GM12872 (cell line): Measurements from ENCODE around the gene NLRP6.

Experiments used
- CTCF ChIP-seq: IDR thresholded peaks from 3 replicates; pipeline ENCODE4 v1.5.1; 2011; ENCODE audit warnings: low read depth, mild to moderate bottlenecking, low read length, moderate library complexity; ENCODE audit not compliant: insufficient read depth

Gene NLRP6

DNA sequence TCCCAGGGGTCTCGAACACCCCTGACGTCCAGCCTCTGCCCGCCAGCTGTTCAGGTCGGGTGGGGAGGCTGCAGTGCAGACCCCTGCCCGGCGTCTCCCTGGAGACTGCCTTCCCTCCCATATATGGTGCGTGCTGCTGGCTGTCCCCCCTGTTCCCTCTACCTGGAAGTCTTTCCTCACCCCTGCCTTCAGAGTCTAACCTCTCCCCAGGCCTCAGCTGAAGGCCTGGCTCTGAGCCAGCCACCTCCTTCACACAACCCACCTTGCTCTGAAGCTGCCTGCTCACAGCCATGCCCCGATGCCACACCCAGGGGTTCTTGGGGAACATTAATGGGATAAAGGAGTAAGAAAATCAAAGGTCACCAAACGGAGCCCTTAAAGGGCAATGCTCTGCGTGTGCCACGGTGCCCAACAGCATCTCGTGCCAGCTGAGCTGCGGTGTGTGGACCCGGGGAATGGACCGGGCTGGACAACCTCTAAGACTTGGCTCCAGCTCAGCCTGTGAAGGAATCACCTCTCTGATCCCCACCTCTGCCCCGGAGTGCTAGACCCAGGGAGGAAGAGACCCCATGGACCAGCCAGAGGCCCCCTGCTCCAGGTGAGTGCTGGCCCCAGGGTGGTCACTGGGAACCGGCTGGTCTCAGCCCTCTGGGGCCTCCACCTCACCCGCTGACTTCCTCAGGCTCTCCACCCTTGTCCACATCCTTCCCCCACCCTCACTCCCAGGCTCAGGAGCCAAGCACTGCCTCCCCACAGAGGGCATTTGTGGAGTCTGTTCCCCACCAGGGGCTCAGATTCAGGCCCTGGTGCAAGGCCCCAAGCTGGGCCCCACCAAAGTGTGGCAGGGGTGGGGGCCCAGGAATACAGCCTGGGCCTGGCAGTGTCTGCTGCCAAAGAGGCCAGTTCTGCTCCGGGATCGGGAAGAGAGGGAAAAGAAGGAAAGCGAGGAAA is at the start of gene NLRP6:
Gene NLRP6, plus strand, starts transcription at position 407 of the 951 bp plus-strand sequence. Its CDS starts 163 bp downstream, at position 570.
- no peak for TF ChIP-seq CTCF

GRCh38 chr11:230431-230830 is 47.8 kb upstream of the NLRP6 start:
- no peak for TF ChIP-seq CTCF

DNA sequence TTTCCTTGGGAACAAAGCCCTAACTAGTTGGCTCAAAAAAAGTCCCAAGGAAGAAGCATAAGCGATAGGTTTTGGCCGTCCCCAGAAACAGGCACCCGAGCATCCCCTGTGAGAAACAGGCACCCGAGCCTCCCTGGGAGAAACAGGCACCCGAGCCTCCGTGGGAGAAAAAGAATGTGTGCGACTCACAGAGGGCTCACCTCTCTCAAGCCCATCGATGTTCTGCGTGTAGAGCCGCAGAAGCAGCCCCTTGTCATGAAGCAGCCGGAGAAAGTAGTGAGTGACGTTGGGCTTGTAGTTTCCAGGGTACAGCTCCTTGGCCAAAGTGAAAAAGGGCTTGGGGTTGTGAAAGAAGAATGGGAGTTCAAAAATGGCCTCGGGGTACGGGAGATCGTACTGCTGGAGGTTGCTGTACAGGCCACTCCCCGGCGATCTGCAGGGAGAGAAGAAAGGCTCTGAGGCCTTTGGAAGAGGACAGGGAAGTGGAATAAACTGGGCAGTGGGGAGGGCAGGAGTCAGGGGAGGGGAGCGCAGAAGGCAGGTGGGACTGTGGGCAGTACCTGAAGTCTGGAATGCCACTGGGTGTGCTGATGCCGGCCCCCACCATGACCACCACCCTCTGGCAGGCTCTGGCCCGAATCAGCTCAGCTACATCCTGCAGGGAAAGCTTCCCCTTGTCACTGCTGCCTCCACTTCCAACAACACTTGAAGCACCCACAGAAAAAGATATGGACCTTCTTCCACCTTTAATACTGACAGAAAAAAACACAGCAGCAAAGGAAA is 45.2 kb upstream of the NLRP6 start:
- TF ChIP-seq CTCF: no peak

DNA sequence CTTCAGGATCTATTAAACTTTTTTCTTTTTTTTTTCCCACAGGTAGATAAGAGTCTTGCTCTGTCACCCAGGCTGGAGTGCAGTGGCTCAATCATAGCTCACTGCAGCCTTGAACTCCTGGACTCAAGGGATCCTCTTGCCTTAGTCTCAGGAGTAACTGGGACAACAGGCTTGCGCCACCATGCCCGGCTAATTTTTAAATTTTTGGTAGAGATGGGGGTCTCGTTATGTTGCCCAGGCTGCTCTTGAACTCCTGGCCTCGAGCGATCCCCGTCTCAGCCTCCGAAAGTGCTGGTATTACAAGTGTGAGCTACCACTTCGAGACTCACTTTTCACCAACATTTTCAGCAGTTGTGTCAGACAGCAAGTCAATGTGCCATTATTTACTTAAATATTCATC is 43.0 kb upstream of the NLRP6 start:
- TF ChIP-seq CTCF: no peak

DNA sequence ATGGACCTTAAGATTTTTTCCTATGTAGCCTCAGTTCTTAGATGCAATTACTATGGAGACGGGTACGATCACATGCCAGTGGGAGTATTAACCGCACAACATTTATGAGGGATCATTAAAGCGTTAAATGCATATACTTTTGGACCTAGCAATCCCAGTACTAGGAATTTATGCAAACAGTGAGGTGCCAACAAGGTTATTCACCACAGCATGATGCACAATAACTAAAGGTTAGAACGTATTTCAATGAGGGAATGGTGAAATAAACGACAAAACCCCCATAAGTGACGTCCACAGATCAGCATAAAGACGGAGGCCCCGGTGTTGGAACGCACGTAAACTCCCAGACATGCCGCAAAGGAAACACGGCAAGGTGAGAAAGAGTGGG is 42.6 kb upstream of the NLRP6 start:
- no peak for TF ChIP-seq CTCF

DNA sequence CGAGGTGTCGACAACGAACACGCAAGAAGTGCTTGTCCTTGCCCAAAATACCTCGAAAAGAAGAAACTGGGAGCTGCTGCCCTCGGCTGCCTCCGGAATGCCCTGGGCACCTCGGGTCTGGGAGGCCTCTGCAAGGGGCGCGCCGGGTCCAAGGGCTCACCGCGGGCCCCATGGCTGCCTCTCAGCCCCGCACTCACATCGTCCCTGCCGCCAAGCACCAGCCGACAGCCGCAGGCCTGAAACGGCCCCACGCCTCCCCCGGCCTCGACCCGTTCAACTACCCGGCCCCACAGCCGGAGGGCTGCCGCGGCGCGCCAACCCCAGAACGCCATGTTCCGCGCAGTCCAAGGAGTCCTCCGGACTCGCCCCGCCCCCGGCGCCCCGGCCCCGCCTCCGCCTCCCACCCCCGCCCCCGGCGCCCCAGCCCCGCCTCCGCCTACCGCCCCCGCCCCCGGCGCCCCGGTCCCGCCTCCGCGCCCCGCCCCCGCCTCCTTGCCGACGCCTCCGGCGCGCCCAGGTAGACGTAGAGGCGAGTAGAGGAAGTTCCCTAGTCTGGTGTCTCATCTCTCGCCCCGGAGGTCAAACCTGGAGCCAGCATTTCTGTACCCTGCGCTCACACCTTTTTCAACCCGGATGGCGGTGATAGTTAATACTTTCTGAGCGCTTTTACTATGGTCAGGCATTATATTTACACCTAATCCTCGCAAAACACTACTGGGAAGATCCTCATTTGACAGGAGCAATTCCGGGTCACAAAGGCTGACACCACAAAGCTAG is 42.0 kb upstream of the NLRP6 start, which contains the start of gene SIRT3:
Gene SIRT3, minus strand, starts transcription at position 346 of the 777 bp plus-strand sequence. Its CDS starts 14 bp downstream, at position 332.
- no peak for TF ChIP-seq CTCF
